GM12874 (cell line): ENCODE measurements around the gene PHF10.

Experiments used
- TF ChIP-seq, protein P1 (sequence below): IDR thresholded peaks from 2 replicates; pipeline ENCODE4 v1.5.1; 2011; ENCODE audit warnings: low read depth, mild to moderate bottlenecking, control low read depth, low read length, moderate library complexity; ENCODE audit not compliant: insufficient read depth

PHF10 gene

DNA sequence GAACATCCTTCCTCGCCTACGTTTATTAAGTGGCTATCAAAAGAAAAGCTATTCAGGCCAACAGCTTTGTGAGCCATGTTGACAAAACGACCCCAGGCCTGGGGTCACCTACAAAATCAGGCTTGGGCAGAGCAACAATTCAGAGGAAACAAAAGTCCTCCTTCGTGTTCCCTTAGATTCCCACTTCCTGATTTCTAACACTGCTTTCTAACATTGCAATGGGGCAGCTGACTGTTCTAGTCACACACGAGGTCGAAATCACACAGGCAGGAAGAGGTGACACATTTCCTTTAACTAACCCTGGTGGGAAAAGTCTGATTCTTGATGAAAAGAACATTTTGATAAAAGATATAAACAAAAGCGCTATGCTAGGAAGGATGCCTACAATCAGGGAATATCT is 54.4 kb downstream of the PHF10 start:
- TF ChIP-seq, protein P1, sequence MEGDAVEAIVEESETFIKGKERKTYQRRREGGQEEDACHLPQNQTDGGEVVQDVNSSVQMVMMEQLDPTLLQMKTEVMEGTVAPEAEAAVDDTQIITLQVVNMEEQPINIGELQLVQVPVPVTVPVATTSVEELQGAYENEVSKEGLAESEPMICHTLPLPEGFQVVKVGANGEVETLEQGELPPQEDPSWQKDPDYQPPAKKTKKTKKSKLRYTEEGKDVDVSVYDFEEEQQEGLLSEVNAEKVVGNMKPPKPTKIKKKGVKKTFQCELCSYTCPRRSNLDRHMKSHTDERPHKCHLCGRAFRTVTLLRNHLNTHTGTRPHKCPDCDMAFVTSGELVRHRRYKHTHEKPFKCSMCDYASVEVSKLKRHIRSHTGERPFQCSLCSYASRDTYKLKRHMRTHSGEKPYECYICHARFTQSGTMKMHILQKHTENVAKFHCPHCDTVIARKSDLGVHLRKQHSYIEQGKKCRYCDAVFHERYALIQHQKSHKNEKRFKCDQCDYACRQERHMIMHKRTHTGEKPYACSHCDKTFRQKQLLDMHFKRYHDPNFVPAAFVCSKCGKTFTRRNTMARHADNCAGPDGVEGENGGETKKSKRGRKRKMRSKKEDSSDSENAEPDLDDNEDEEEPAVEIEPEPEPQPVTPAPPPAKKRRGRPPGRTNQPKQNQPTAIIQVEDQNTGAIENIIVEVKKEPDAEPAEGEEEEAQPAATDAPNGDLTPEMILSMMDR: no peak

GRCh38 chr6:169669147-169669546 is 55.2 kb downstream of the PHF10 start:
- TF ChIP-seq, protein P1: no peak

DNA sequence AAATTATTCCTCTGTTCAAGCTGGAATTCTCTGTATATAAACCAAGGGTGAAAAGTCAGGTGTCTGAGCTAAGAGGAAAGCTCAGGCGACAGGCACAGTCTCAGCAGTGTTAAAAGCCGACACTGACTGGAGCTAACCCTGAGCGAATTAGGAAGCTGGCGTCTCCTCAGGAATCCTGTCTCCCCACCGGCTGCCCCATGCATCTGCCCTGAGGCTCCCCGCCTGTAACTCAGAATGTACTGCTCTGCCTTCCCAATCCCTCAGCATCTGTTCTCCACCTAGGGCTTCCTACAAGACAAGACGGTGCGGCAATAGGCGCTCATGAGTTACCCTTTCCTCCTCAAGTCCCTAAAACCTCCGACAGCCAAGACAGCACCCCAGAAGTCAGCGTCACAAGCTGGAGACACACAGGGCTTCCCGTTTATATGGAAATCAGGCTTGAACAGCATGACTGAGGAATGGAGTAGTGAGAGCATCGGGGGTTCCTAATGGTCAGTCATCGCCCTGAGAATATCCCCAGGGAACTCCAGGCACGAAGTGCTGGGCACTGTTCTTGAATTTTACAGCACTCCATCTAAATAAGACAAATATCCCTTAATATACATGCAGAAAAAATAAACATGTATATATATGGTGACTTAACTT is 56.0 kb downstream of the PHF10 start:
- TF ChIP-seq, protein P1: no peak

GRCh38 chr6:169667716-169668115 is 56.6 kb downstream of the PHF10 start:
- TF ChIP-seq, protein P1: no peak

DNA sequence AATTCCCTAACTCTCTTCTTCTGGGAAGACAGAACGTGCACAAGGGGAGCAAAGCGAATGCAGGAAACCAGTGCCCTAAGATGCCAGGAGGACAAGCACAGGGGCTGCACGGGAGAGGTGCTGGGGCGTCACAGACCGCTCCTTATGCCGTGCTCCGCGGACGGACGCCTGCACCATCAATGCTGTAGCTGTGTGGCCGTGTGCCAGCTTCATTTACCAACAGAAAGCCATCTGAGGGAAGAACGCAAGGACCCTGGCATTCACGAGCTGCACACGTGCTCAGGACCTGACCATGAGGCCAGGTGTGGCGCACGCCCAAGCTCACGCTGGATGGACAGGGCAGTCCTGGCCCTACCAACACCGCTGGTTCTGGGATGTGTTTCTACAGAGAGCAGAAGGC is 57.9 kb downstream of the PHF10 start:
- TF ChIP-seq, protein P1: no peak

DNA sequence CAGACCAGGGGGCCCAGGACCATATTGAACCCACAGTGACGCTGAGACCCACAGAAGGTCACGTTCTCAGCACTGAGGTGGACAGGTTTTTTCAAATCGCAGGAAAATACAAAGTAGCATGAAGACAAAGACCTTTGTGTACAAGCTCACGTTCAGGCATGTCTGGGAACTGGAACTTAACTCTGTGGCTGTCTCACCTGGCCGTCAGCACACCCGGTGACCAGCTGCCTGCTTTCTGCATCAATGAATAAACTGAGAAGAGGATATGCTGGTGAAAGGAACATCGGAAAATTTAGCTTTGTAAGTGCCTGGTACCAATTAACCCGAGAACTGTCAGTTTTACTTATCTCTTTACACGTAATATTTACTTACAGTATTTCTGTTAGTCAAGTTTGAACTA is 59.0 kb downstream of the PHF10 start:
- TF ChIP-seq, protein P1: no peak

GRCh38 chr6:169664227-169664626 is 60.1 kb downstream of the PHF10 start:
- TF ChIP-seq, protein P1: no peak
